Testis (tissue), 3 donors: ENCODE data around the gene ECI1. TPM values are rescaled to one million over a fixed set of nuclear protein-coding genes. Genes with fewer than 3 reads are reported as not detected.

Experiments used
- DNase-seq: peaks from one replicate; pipeline ENCODE4 v3.0.0-alpha.2; 2019
- H3K27ac ChIP-seq, 2 donors: fragments of 200-600 bp; sonication (generic); one replicate each; pipeline ENCODE4 v1.5.1; 2019
- H3K27me3 ChIP-seq: fragments of 200-600 bp; sonication (generic); one replicate; pipeline ENCODE4 v1.5.1; 2019
- H3K36me3 ChIP-seq: fragments of 200-600 bp; sonication (generic); one replicate; pipeline ENCODE4 v1.5.1; 2017; ENCODE audit warnings: low read depth; ENCODE audit errors: missing control alignments
- H3K4me1 ChIP-seq: fragments of 200-600 bp; sonication (generic); one replicate; pipeline ENCODE4 v1.5.1; 2019
- H3K4me3 ChIP-seq, 2 donors: fragments of 200-600 bp; sonication (generic); one replicate each; pipeline ENCODE4 v1.5.1; 2017 to 2019
- H3K9me3 ChIP-seq: fragments of 200-600 bp; sonication (generic); one replicate; pipeline ENCODE4 v1.5.1; 2017
- CTCF ChIP-seq, 3 experiments: fragments of 450-650 bp in 2 of 3; fragments of 200-600 bp in 1 of 3; sonication (generic) in 1 of 3; IDR thresholded peaks; one replicate each; pipeline ENCODE4 v1.5.1; 2016 to 2019; ENCODE audit warnings: antibody characterized with exemption in 3 of 3, mild to moderate bottlenecking in 2 of 3, moderate library complexity in 1 of 3
- POLR2A ChIP-seq: fragments of 450-650 bp; IDR thresholded peaks from one replicate; pipeline ENCODE4 v1.6.1; 2017; ENCODE audit warnings: antibody characterized with exemption, mild to moderate bottlenecking, moderate library complexity
- WGBS, 2 donors: methylation state at CpG; one replicate each; pipeline ENCODE4 v1.1.5; 2018; 5-methylcytosine and 5-hydroxymethylcytosine counted together
- intact Hi-C: fragments of 100-400 bp; cut with DNase I; formaldehyde crosslinking; loops from one replicate; pipeline ENCODE4 v1.15.1; 2023; ENCODE audit warnings: low total_unique reads
- polyA plus RNA-seq: library from polyadenylated mRNA; stranded (reverse); fragments of 350-450 nt; fragmentation: Illumina TruSeq; extraction: RNeasy Lipid Tissue Mini Kit (QIAGEN cat#74804); gene quantifications from one replicate; pipeline ENCODE4 v1.2.3, GENCODE V29; 2014; ENCODE audit warnings: low read depth, low replicate concordance; ENCODE audit not compliant: insufficient read depth
- total RNA-seq, 2 donors: library from RNA; depleted of rRNA; stranded (reverse); fragments of >200 nt; gene quantifications; one replicate each; pipeline ENCODE4 v1.2.3, GENCODE V29; 2016

Gene ECI1
- total and polyA plus RNA-seq, 3 donors from 2014 or later, result 25.5 to 39.0 (median 36.1) TPM

- no peaks in the 10 kb centered on the region for H3K36me3 ChIP-seq
- 95 to 97% methylated on average over 8 to 21 of the region's 22 CpGs for WGBS, 2 donors
- DNase-seq, result no peak
- H3K4me1 ChIP-seq, result peaks cover 10% of the 10 kb centered on the region
- intact Hi-C loops, result no loop called here
- H3K27me3 ChIP-seq, result no peaks in the 10 kb centered on the region
- H3K4me3 ChIP-seq, result no peak overlapping the region
- H3K9me3 ChIP-seq, result no peaks in the 10 kb centered on the region
- no peak for TF ChIP-seq CTCF (IDR thresholded peaks at IDR 0.05)
- no peak for TF ChIP-seq POLR2A
- peak overlapping the region in 1 of 2 donors; percentile 63 for H3K27ac ChIP-seq
Observed at GRCh38 chr16:2297506-2297860, 46.1 kb upstream of the ECI1 start.

- DNase-seq, result peak; percentile 88
- no peaks in the 10 kb centered on the region for H3K9me3 ChIP-seq
- no peaks in the 10 kb centered on the region for H3K36me3 ChIP-seq
- TF ChIP-seq POLR2A, result no peak
- TF ChIP-seq CTCF (IDR thresholded peaks at IDR 0.05), result peak; percentile 45 to 62 (median 55)
- WGBS, 2 donors, result 72 to 77% methylated on average over 11 to 23 of the region's 23 CpGs
- peaks cover 10% of the 10 kb centered on the region for H3K4me1 ChIP-seq
- intact Hi-C loops, result no loop called here
- no peak overlapping the region for H3K4me3 ChIP-seq
- H3K27ac ChIP-seq, result peak overlapping the region in 1 of 2 donors; percentile 63
- H3K27me3 ChIP-seq, result no peaks in the 10 kb centered on the region
Observed at GRCh38 chr16:2296661-2297505, 45.5 kb upstream of the ECI1 start.

- TF ChIP-seq CTCF (IDR thresholded peaks at IDR 0.05) (no peak), POLR2A (no peak)
- Histone ChIP-seq H3K36me3 (no peaks in the 10 kb centered on the region), H3K4me1 (peaks cover 10% of the 10 kb centered on the region), H3K9me3 (no peaks in the 10 kb centered on the region), H3K27ac (no peak overlapping the region), H3K27me3 (no peaks in the 10 kb centered on the region), H3K4me3 (no peak overlapping the region)
- intact Hi-C loops, result no loop called here
- DNase-seq, result no peak
- WGBS, 2 donors, result 84 to 89% methylated on average over 9 to 20 of the region's 21 CpGs
Observed at GRCh38 chr16:2295056-2295798, 43.8 kb upstream of the ECI1 start.

- intact Hi-C loops, result no loop called here
- peaks cover 10% of the 10 kb centered on the region for H3K4me1 ChIP-seq
- no peak overlapping the region for H3K4me3 ChIP-seq
- H3K27ac ChIP-seq, result no peak overlapping the region
- 95% methylated on average over 9 of the region's 9 CpGs for WGBS, 2 donors
- H3K27me3 ChIP-seq, result no peaks in the 10 kb centered on the region
- no peak for TF ChIP-seq POLR2A
- TF ChIP-seq CTCF (IDR thresholded peaks at IDR 0.05), result no peak
- DNase-seq, result no peak
- H3K36me3 ChIP-seq, result no peaks in the 10 kb centered on the region
- H3K9me3 ChIP-seq, result no peaks in the 10 kb centered on the region
Observed at GRCh38 chr16:2292221-2292620, 40.8 kb upstream of the ECI1 start.
